Measurements from ENCODE around the gene EPDR1.
A peak's percentile ranks its signal among the peaks of the same experiment; 100 is the strongest.

The EPDR1 gene

DNA sequence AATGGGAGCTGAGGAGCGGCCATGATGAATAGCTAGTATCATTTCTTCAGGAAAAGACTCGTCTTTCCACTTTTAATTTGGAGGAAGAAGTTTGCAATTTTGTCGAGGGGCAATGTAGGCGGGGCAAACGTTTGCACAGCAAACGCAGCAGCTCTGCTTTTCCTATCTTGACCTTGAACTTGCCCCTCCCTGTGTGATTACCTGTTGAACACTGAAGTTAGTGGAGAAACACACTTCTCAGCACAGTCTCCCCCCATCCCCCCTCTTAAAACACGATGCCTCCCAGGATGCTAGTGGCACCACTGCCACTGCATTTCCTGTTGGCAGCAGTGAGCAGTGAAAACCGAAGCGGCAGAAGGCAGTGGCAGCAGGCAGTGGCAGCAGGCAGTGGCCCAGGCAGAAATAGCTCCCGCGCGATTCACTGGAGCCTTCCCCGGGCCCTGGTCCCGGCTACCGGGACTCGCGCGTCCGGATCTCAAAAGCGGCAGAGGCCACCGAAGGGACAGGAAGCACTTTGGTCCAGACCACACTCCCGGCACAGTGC, at the start of gene EPDR1:
Gene EPDR1, plus strand, starts transcription at position 336 of the 544 bp plus-strand sequence. CDS start 300 bp downstream, outside the sequence.
- Histone ChIP-seq H3K27me3 (ENCODE audit: control insufficient read depth in 1 of 2, insufficient read depth in 2 of 2, low read length in 2 of 2) (peaks cover 6 to 11% of the 10 kb centered on the region in 2 donors), H3K4me1 (ENCODE audit: control insufficient read depth in 1 of 2, insufficient read depth in 2 of 2, low read length in 2 of 2) (peaks cover 8 to 16% of the 10 kb centered on the region in 2 donors), H3K4me3 (ENCODE audit: low read depth in 1 of 2, low read length in 2 of 2) (peak within 1 kb of the TSS; percentile 78 to 84), H3K9me3 (ENCODE audit: control insufficient read depth in 1 of 2, low read length in 2 of 2) (peaks cover 0 to 5% of the 10 kb centered on the region in 2 donors), H3K27ac (ENCODE audit: low read depth, low read length) (peak within 1 kb of the TSS; percentile 74), H3K36me3 (ENCODE audit: control insufficient read depth in 1 of 2, insufficient read depth in 2 of 2, low read length in 2 of 2) (no peaks in the 10 kb centered on the region), H3K9ac (ENCODE audit: low read depth in 1 of 2, low read length in 2 of 2) (peak within 1 kb of the TSS; percentile 67 to 71)

DNA sequence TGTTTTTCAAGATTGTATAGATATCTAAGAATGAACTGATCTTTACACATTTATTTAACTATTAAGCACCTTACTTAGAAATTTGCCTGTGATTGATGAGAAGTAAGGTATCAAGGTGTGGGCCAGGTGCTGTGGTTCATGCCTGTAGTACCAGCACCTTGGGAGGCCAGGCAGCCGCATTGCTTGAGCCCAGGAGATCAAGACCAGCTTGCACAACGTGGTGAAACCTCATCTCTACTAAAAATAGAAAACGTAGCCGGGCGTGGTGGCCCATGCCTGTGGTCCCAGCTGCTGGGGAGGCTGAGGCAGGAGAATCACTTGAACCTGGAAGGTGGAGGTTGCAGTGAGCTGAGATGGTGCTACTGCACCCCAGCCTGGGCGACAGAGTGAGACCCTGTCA, 38.4 kb upstream of the EPDR1 start:
- Histone ChIP-seq H3K27me3 (ENCODE audit: control insufficient read depth in 1 of 2, insufficient read depth in 2 of 2, low read length in 2 of 2) (no peaks in the 10 kb centered on the region), H3K4me3 (ENCODE audit: low read depth in 1 of 2, low read length in 2 of 2) (no peak overlapping the region), H3K4me1 (ENCODE audit: control insufficient read depth in 1 of 2, insufficient read depth in 2 of 2, low read length in 2 of 2) (no peaks in the 10 kb centered on the region), H3K9me3 (ENCODE audit: control insufficient read depth in 1 of 2, low read length in 2 of 2) (no peaks in the 10 kb centered on the region), H3K36me3 (ENCODE audit: control insufficient read depth in 1 of 2, insufficient read depth in 2 of 2, low read length in 2 of 2) (no peaks in the 10 kb centered on the region), H3K27ac (ENCODE audit: low read depth, low read length) (no peak overlapping the region), H3K9ac (ENCODE audit: low read depth in 1 of 2, low read length in 2 of 2) (no peak overlapping the region)

DNA sequence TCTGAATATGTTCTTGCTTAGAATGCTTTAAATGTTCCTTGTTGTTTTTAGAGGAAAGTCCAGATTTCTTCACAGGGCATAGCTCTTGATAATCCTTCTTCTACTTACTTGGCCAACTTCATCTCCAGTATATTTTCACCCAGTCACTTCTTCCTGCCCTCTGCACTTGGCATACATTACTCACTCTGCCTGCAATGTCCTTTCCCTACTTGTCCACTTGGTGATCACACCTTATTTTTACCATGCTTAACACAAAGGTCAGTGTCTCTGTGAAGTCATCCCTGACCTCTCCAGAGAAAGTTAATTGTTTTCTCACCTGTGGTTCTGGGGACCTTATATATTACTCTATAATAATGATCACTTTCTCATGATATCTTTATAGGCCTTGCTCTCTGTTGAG, 27.1 kb upstream of the EPDR1 start:
- H3K4me3 ChIP-seq (ENCODE audit: low read depth in 1 of 2, low read length in 2 of 2), result no peak overlapping the region
- H3K36me3 ChIP-seq (ENCODE audit: control insufficient read depth in 1 of 2, insufficient read depth in 2 of 2, low read length in 2 of 2), result no peaks in the 10 kb centered on the region
- no peaks in the 10 kb centered on the region for H3K4me1 ChIP-seq (ENCODE audit: control insufficient read depth in 1 of 2, insufficient read depth in 2 of 2, low read length in 2 of 2)
- H3K9me3 ChIP-seq (ENCODE audit: control insufficient read depth in 1 of 2, low read length in 2 of 2), result no peaks in the 10 kb centered on the region
- no peak overlapping the region for H3K9ac ChIP-seq (ENCODE audit: low read depth in 1 of 2, low read length in 2 of 2)
- H3K27ac ChIP-seq (ENCODE audit: low read depth, low read length), result no peak overlapping the region
- no peaks in the 10 kb centered on the region for H3K27me3 ChIP-seq (ENCODE audit: control insufficient read depth in 1 of 2, insufficient read depth in 2 of 2, low read length in 2 of 2)

DNA sequence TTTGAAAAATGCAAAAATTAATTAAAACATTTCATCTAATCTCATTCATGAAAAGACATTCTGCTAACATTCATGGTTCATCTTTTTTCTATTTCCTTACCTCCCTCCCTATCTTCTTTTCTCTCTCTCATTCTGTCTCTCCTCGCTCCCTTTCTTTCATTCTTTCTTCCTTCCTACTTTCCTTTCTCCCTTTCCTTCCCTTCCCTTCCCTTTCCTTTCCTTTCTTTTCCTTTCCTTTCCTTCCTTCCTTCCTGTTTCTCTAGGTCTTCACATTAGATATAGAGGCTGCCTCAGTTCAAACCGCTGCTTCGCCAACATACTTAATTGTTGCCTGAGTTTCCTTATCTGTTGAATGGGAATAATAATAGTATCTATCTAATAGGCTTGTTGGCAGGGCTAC, 25.8 kb upstream of the EPDR1 start:
- Histone ChIP-seq H3K9me3 (ENCODE audit: control insufficient read depth in 1 of 2, low read length in 2 of 2) (no peaks in the 10 kb centered on the region), H3K27me3 (ENCODE audit: control insufficient read depth in 1 of 2, insufficient read depth in 2 of 2, low read length in 2 of 2) (no peaks in the 10 kb centered on the region), H3K27ac (ENCODE audit: low read depth, low read length) (no peak overlapping the region), H3K9ac (ENCODE audit: low read depth in 1 of 2, low read length in 2 of 2) (no peak overlapping the region), H3K36me3 (ENCODE audit: control insufficient read depth in 1 of 2, insufficient read depth in 2 of 2, low read length in 2 of 2) (no peaks in the 10 kb centered on the region), H3K4me3 (ENCODE audit: low read depth in 1 of 2, low read length in 2 of 2) (no peak overlapping the region), H3K4me1 (ENCODE audit: control insufficient read depth in 1 of 2, insufficient read depth in 2 of 2, low read length in 2 of 2) (no peaks in the 10 kb centered on the region)

DNA sequence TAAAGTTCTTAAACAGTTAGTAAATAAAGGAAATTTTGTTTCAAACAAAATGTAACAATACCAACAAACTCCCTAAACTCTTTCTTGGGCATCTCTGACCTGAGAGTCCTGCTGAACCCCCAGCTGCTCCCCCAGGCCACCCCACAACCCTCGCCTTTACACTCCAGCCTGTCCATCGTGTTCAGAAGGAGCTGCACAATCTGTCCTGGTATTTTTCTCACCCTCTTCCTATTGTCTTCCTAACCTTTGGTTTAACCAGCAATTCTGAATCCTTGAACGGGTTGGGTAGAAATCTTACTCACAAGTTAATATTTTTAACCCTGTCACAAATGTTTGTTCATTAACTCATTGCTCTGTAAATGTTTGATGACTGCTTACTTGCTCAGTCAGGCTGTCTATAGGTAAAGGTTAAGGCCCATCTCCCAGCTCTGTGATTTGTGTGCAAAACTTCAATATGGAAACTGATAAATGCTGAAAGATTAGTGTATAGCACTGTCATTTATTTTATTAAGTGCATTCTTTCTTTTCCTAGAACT, 20.7 kb upstream of the EPDR1 start:
- no peaks in the 10 kb centered on the region for H3K4me1 ChIP-seq (ENCODE audit: control insufficient read depth in 1 of 2, insufficient read depth in 2 of 2, low read length in 2 of 2)
- H3K27me3 ChIP-seq (ENCODE audit: control insufficient read depth in 1 of 2, insufficient read depth in 2 of 2, low read length in 2 of 2), result no peaks in the 10 kb centered on the region
- H3K4me3 ChIP-seq (ENCODE audit: low read depth in 1 of 2, low read length in 2 of 2), result no peak overlapping the region
- no peak overlapping the region for H3K9ac ChIP-seq (ENCODE audit: low read depth in 1 of 2, low read length in 2 of 2)
- H3K36me3 ChIP-seq (ENCODE audit: control insufficient read depth in 1 of 2, insufficient read depth in 2 of 2, low read length in 2 of 2), result no peaks in the 10 kb centered on the region
- no peaks in the 10 kb centered on the region for H3K9me3 ChIP-seq (ENCODE audit: control insufficient read depth in 1 of 2, low read length in 2 of 2)
- no peak overlapping the region for H3K27ac ChIP-seq (ENCODE audit: low read depth, low read length)

DNA sequence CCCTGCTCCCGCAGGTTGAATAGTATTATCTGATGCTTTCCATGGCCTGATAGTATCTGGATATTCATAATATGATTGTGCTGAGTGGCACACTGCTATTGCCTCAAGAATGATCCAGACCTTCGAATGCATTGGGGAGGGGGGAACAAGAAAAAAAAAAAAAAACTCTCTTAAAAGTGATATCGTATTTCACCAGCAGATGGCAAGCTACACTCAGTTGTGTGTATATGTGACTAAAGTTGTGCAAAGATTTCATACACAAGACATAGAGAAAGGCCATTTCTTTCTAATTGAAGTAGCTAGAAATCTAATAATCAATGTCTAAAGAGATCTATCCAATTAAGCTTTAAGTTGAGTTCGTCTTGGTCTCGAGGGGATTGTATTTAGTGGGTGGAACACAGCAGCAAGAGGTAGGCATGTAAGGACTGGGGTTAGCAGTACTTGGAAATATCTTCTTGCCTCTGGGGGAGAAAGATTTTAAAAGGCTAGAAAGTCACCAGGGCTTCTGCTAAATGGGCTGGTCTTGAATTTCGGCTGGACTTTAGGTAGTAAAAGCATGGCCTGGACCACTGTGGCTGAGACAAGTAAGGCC, 19.1 kb upstream of the EPDR1 start:
- H3K9me3 ChIP-seq (ENCODE audit: control insufficient read depth in 1 of 2, low read length in 2 of 2), result no peaks in the 10 kb centered on the region
- H3K27ac ChIP-seq (ENCODE audit: low read depth, low read length), result no peak overlapping the region
- H3K9ac ChIP-seq (ENCODE audit: low read depth in 1 of 2, low read length in 2 of 2), result no peak overlapping the region
- H3K4me3 ChIP-seq (ENCODE audit: low read depth in 1 of 2, low read length in 2 of 2), result no peak overlapping the region
- no peaks in the 10 kb centered on the region for H3K27me3 ChIP-seq (ENCODE audit: control insufficient read depth in 1 of 2, insufficient read depth in 2 of 2, low read length in 2 of 2)
- no peaks in the 10 kb centered on the region for H3K4me1 ChIP-seq (ENCODE audit: control insufficient read depth in 1 of 2, insufficient read depth in 2 of 2, low read length in 2 of 2)
- no peaks in the 10 kb centered on the region for H3K36me3 ChIP-seq (ENCODE audit: control insufficient read depth in 1 of 2, insufficient read depth in 2 of 2, low read length in 2 of 2)

DNA sequence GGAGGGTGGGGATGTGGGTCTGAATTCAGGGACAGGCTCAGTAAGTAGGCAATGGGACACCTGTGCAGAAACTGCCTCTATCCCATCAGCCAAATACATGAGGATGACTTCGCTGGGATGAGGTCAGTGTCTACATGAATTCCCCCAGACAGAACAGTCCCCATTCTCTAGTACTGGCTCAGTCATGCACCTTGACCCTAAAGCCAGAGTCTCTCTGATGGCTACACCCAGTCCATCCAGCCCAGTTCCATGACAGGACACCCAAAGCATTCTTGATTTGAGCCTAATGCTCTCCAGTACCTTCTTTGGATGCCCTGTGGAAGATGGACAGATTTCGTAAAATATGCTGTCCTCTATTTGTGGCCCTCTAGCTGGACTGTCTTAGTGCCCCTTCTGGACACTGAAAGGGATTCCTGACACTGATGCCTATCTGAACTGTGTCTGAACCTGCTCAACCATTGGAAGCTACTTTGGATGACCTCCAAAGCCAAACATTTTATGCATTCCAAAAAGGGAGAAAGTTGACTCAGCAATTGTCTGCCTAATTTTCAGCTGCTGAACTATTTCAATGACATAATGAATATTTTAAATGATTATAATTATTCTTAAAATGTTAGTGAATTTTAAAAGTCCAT, 18.4 kb upstream of the EPDR1 start:
- H3K36me3 ChIP-seq (ENCODE audit: control insufficient read depth in 1 of 2, insufficient read depth in 2 of 2, low read length in 2 of 2), result no peaks in the 10 kb centered on the region
- no peaks in the 10 kb centered on the region for H3K27me3 ChIP-seq (ENCODE audit: control insufficient read depth in 1 of 2, insufficient read depth in 2 of 2, low read length in 2 of 2)
- H3K27ac ChIP-seq (ENCODE audit: low read depth, low read length), result no peak overlapping the region
- H3K4me3 ChIP-seq (ENCODE audit: low read depth in 1 of 2, low read length in 2 of 2), result no peak overlapping the region
- H3K4me1 ChIP-seq (ENCODE audit: control insufficient read depth in 1 of 2, insufficient read depth in 2 of 2, low read length in 2 of 2), result no peaks in the 10 kb centered on the region
- no peak overlapping the region for H3K9ac ChIP-seq (ENCODE audit: low read depth in 1 of 2, low read length in 2 of 2)
- no peaks in the 10 kb centered on the region for H3K9me3 ChIP-seq (ENCODE audit: control insufficient read depth in 1 of 2, low read length in 2 of 2)

DNA sequence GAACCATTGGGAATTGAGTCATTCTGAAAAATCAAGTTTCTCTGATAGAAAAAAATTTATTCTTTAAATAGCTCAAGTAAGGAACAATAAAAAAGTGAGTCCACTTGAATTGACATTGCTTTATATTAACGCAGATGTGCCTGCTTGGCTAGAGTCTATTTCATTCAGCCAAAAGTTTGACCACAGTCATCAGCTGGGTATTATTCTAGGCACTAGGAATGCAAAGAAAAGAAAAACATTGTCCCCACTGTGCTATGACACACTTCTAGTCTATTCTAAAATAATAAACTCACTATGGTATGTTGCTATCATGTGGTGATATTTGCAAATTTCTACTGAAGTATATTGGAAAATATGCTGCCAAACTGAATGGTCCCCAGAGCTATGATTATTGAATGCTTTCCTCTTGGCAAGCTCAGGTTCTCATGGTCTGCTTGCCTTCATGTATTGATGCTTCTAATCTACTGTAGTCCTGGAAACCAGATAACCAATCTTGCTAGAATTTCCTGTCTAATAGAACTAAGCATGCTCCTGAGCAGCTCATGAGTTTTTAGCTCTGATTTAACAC, 12.1 kb upstream of the EPDR1 start:
- no peak overlapping the region for H3K9ac ChIP-seq (ENCODE audit: low read depth in 1 of 2, low read length in 2 of 2)
- no peak overlapping the region for H3K4me3 ChIP-seq (ENCODE audit: low read depth in 1 of 2, low read length in 2 of 2)
- no peaks in the 10 kb centered on the region for H3K9me3 ChIP-seq (ENCODE audit: control insufficient read depth in 1 of 2, low read length in 2 of 2)
- peaks cover 0 to 3% of the 10 kb centered on the region in 2 donors for H3K27me3 ChIP-seq (ENCODE audit: control insufficient read depth in 1 of 2, insufficient read depth in 2 of 2, low read length in 2 of 2)
- H3K4me1 ChIP-seq (ENCODE audit: control insufficient read depth in 1 of 2, insufficient read depth in 2 of 2, low read length in 2 of 2), result no peaks in the 10 kb centered on the region
- no peak overlapping the region for H3K27ac ChIP-seq (ENCODE audit: low read depth, low read length)
- H3K36me3 ChIP-seq (ENCODE audit: control insufficient read depth in 1 of 2, insufficient read depth in 2 of 2, low read length in 2 of 2), result no peaks in the 10 kb centered on the region

DNA sequence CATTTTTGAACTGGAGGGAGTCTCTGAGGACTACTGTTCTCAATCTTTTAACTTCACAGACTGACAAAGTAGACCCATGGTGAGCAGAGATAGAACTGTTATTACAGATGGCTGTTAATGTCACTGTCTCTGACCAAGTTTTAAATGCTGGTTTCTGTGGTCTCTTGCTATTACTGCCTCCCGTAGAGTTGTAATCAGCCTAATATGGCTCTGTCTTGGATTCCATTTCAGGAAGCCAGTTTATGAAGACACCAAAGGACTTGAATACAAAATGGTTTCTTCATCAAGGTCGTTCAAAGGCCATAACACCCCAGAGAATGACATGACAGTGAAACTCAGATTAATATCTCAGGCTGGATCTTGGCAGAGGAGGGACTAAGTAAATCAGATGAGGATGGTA, 7.7 kb upstream of the EPDR1 start:
- Histone ChIP-seq H3K27ac (ENCODE audit: low read depth, low read length) (no peak overlapping the region), H3K27me3 (ENCODE audit: control insufficient read depth in 1 of 2, insufficient read depth in 2 of 2, low read length in 2 of 2) (peaks cover 9 to 19% of the 10 kb centered on the region in 2 donors), H3K9ac (ENCODE audit: low read depth in 1 of 2, low read length in 2 of 2) (no peak overlapping the region), H3K4me3 (ENCODE audit: low read depth in 1 of 2, low read length in 2 of 2) (no peak overlapping the region), H3K4me1 (ENCODE audit: control insufficient read depth in 1 of 2, insufficient read depth in 2 of 2, low read length in 2 of 2) (peaks cover 4 to 16% of the 10 kb centered on the region in 2 donors), H3K36me3 (ENCODE audit: control insufficient read depth in 1 of 2, insufficient read depth in 2 of 2, low read length in 2 of 2) (no peaks in the 10 kb centered on the region), H3K9me3 (ENCODE audit: control insufficient read depth in 1 of 2, low read length in 2 of 2) (no peaks in the 10 kb centered on the region)

DNA sequence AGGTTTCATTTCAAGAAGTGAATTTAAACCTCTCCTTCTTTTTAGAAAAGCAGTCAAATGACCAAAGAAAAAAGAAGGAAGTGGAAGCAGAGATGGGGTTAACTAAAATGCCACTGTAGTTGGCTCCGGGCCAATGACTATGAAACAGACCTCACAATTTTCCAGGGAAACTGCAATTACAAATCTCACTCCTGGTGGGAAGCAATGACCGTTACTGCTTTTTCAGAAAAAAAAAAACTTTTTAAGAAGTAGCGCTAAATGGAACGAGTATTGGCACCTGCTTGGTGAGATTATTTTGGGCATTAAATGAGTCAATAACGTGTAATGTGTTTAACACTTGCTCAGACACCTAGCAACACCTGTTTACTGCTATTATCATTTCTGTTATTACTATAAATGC, 5.0 kb upstream of the EPDR1 start:
- H3K27me3 ChIP-seq (ENCODE audit: control insufficient read depth in 1 of 2, insufficient read depth in 2 of 2, low read length in 2 of 2), result peaks cover 6 to 19% of the 10 kb centered on the region in 2 donors
- no peak overlapping the region for H3K4me3 ChIP-seq (ENCODE audit: low read depth in 1 of 2, low read length in 2 of 2)
- H3K9ac ChIP-seq (ENCODE audit: low read depth in 1 of 2, low read length in 2 of 2), result no peak overlapping the region
- no peaks in the 10 kb centered on the region for H3K9me3 ChIP-seq (ENCODE audit: control insufficient read depth in 1 of 2, low read length in 2 of 2)
- H3K36me3 ChIP-seq (ENCODE audit: control insufficient read depth in 1 of 2, insufficient read depth in 2 of 2, low read length in 2 of 2), result no peaks in the 10 kb centered on the region
- peaks cover 8 to 16% of the 10 kb centered on the region in 2 donors for H3K4me1 ChIP-seq (ENCODE audit: control insufficient read depth in 1 of 2, insufficient read depth in 2 of 2, low read length in 2 of 2)
- H3K27ac ChIP-seq (ENCODE audit: low read depth, low read length), result no peak overlapping the region
